ENCODE measurements around the gene TMEM132D.

Gene TMEM132D

DNA sequence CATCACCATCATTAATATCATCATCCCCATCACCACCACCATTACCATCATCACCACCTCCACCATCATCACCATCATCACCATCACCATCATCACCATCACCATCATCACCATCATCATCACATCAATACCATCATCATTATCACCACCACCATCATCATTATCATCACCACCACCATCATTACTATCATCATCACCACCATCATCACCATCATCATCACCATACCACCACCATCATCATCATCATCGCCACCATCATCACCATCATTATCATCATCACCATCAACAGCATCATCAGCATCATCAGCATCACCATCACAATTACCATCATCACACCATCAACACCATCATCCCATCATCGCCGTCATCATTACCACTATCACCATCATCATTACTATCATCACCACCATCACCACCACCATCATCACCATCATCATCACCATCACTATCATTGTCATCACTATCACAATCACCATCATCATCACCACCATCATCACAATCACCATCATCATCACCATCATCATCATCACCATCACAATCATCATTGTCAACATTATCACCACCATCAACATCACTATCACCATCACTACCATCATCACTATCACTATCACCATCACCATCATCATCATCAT is 767.0 kb downstream of the TMEM132D start:
- TF ChIP-seq, protein P1, sequence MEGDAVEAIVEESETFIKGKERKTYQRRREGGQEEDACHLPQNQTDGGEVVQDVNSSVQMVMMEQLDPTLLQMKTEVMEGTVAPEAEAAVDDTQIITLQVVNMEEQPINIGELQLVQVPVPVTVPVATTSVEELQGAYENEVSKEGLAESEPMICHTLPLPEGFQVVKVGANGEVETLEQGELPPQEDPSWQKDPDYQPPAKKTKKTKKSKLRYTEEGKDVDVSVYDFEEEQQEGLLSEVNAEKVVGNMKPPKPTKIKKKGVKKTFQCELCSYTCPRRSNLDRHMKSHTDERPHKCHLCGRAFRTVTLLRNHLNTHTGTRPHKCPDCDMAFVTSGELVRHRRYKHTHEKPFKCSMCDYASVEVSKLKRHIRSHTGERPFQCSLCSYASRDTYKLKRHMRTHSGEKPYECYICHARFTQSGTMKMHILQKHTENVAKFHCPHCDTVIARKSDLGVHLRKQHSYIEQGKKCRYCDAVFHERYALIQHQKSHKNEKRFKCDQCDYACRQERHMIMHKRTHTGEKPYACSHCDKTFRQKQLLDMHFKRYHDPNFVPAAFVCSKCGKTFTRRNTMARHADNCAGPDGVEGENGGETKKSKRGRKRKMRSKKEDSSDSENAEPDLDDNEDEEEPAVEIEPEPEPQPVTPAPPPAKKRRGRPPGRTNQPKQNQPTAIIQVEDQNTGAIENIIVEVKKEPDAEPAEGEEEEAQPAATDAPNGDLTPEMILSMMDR (IDR thresholded peaks at IDR 0.05; ENCODE audit: insufficient read depth, low read length, missing control alignments), result no peak
- no peak for DNase-seq (ENCODE audit: low read depth, low spot score)
- ChIA-PET POLR2A (no interaction called here), CTCF (no interaction called here)
- no peak overlapping the region for H3K4me3 ChIP-seq (ENCODE audit: low read depth, low read length)

DNA sequence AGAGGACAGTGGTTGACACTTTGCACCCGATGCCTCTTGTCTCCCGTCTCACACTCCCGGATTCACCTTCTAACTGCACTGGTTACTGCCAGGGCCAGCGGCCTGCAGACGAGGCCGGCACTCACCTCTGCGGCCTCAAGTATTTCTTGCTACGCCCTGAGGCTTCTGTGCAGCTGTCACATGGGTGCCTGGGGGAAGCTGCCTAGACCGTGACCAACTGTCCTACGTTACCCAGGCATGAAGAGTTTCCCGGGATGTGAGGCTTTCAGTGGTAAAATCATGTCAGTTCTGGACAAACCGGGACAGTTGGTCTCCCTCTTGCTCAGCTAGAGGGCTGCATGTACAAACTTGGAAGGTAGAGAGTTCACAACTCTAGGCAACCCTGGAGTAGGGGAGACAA is 776.1 kb downstream of the TMEM132D start:
- ChIA-PET CTCF (no interaction called here), POLR2A (no interaction called here)
- no peak overlapping the region for H3K4me3 ChIP-seq (ENCODE audit: low read depth, low read length)
- TF ChIP-seq, protein P1 (IDR thresholded peaks at IDR 0.05; ENCODE audit: insufficient read depth, low read length, missing control alignments), result no peak
- DNase-seq (ENCODE audit: low read depth, low spot score), result no peak

DNA sequence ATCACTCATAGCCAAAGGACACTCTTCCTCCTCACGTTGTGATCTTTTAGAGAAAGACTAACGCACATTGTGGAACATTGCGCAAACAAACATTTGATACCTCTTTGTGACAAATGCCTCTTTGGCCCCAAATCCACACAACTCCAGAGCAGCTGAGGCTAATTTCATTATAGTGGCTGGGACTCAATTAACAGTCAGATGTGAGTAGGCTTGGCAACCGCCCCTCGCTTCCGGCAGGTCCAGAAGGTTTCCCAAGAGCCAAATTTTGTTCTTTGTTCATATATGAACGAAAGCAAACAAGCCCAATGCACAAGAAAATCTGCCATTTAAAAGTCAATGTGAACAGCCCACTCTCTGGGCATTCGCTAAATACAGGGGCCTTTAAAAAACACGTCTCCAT is 776.6 kb downstream of the TMEM132D start:
- POLR2A ChIA-PET, result no interaction called here
- DNase-seq (ENCODE audit: low read depth, low spot score), result no peak
- CTCF ChIA-PET, result no interaction called here
- no peak overlapping the region for H3K4me3 ChIP-seq (ENCODE audit: low read depth, low read length)
- TF ChIP-seq, protein P1 (IDR thresholded peaks at IDR 0.05; ENCODE audit: insufficient read depth, low read length, missing control alignments), result no peak

DNA sequence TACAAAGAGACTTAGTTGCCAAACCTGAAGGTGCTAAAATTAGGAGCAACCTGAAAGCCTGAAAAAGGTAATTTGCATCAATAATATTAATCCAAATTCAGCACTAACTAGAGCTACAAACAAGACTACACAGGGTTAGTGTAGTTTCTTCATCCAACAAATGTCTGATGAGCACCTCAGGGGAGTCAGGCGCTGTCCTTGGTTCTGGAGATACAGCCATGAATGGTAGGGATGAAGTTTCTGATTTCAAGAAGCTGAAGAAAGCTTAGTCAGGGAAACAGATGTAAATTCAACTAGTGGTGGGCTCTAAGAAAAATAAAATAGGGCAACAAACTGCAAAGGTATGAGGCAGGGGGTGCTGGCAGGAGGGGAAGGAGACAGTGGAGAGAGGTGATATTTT is 784.3 kb downstream of the TMEM132D start:
- ChIA-PET CTCF (no interaction called here), POLR2A (no interaction called here)
- no peak for DNase-seq (ENCODE audit: low read depth, low spot score)
- no peak overlapping the region for H3K4me3 ChIP-seq (ENCODE audit: low read depth, low read length)
- TF ChIP-seq, protein P1 (IDR thresholded peaks at IDR 0.05; ENCODE audit: insufficient read depth, low read length, missing control alignments), result no peak

DNA sequence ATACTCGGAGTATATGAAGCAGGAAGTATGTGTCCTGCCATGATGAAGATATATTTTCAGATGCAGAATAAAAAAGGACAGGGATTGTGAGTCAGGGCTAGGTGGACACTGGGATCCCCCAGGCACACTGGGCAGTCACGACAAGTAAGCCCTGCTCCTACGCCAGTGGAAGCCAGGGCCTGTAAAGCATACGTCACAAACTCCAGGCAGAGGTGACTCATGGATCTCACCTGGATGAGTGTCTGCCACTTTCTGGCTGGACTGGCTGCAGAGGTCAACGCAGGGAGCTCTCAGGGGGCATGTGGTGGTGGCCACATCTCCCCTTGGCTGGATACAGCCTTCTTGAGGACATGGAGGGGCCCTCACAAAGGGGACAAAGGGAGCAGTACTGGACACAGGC is 788.3 kb downstream of the TMEM132D start:
- POLR2A ChIA-PET, result no interaction called here
- H3K4me3 ChIP-seq (ENCODE audit: low read depth, low read length), result no peak overlapping the region
- CTCF ChIA-PET, result no interaction called here
- TF ChIP-seq, protein P1 (IDR thresholded peaks at IDR 0.05; ENCODE audit: insufficient read depth, low read length, missing control alignments), result no peak
- DNase-seq (ENCODE audit: low read depth, low spot score), result no peak

DNA sequence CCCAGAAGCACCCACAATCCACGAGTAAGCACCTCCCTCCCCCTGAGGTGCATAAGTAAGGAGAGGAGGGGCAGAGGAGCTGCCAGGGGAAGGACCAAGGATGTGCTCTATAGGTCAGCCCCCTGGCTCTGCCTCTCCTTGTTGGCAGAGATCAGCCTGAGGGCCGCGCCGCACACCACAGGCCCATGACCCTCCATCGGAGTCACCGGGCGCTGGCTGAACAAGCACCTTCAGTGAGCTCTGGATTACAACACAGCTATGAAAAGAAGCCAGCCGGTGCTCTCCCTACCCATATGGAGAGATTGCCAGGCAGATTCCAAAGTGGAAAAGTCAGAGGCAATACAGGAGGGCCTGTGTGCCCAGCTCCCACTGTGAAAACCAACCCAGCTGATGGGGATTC is 793.2 kb downstream of the TMEM132D start:
- POLR2A ChIA-PET, result no interaction called here
- TF ChIP-seq, protein P1 (IDR thresholded peaks at IDR 0.05; ENCODE audit: insufficient read depth, low read length, missing control alignments), result no peak
- DNase-seq (ENCODE audit: low read depth, low spot score), result no peak
- CTCF ChIA-PET, result no interaction called here
- no peak overlapping the region for H3K4me3 ChIP-seq (ENCODE audit: low read depth, low read length)
